H1 (cell line): ENCODE results near the gene FGF19. TPM values are rescaled to one million over a fixed set of nuclear protein-coding genes. Genes with fewer than 3 reads are reported as not detected.

ENCODE experiments used
- FOSL1 ChIP-seq: IDR thresholded peaks from 2 replicates; pipeline ENCODE4 v1.6.1; 2011; ENCODE audit warnings: mild to moderate bottlenecking, low read depth, low read length, moderate library complexity; ENCODE audit not compliant: insufficient read depth
- polyA plus RNA-seq, 7 experiments: library from polyadenylated mRNA; depleted of rRNA in 3 of 7; stranded (reverse) in 5 of 7; unstranded in 2 of 7; fragments of >200 nt in 5 of 7; fragments of 200-250 nt in 2 of 7; gene quantifications; 1 replicate in 5 of 7; 2 replicates in 1 of 7; 4 replicates in 1 of 7; pipeline versions ENCODE4 v1.2.1 to v1.2.3, GENCODE V29; 2011 to 2013; ENCODE audit warnings: missing spikeins in 2 of 7, mixed read lengths in 2 of 7
- total RNA-seq: library from RNA; stranded (reverse); fragmentation: NEBNext Ultra II Directional; extraction: Animal tissue kit (Norgen Biotek cat#: 25700); gene quantifications from 2 replicates; pipeline ENCODE4 v1.2.1, GENCODE V29; 2021

Gene FGF19
- total and polyA plus RNA-seq, 2 of the 8 experiments (the other 6 are each of a cell fraction or from before 2014, with no cell fraction given) = 9.6 to 14.8 TPM

DNA sequence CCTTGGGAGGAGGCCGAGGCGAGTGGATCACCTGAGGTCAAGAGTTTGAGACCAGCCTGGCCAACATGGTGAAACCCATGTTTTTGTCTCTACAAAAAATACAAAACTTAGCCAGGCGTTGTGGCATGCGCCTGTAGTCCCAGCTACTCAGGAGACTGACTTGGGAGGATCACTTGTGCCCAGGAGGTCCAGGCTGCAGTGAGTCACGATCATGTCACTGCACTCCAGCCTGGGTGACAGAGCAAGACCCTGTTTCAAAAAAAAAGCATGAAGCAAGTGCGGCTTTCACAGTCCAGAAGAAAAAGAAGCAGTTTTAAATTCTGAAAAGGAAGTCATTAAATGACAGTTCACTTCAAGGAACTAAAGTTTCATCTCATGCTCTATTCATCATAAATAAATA is 21.6 kb downstream of the FGF19 start (continued):
- no peak for TF ChIP-seq FOSL1
- TF ChIP-seq, all 59 proteins: peak for 0
